Measurements from ENCODE around the gene OCRL. TPM values are rescaled to one million over a fixed set of nuclear protein-coding genes. Genes with fewer than 3 reads are reported as not detected.

OCRL gene
- polyA plus RNA-seq (2011; rRNA removed) (16.4 and 22.0 TPM in 2 replicates), polyA minus RNA-seq (2011; rRNA and poly(A)+ RNA removed) (10.0 and 13.6 TPM in 2 replicates)

DNA sequence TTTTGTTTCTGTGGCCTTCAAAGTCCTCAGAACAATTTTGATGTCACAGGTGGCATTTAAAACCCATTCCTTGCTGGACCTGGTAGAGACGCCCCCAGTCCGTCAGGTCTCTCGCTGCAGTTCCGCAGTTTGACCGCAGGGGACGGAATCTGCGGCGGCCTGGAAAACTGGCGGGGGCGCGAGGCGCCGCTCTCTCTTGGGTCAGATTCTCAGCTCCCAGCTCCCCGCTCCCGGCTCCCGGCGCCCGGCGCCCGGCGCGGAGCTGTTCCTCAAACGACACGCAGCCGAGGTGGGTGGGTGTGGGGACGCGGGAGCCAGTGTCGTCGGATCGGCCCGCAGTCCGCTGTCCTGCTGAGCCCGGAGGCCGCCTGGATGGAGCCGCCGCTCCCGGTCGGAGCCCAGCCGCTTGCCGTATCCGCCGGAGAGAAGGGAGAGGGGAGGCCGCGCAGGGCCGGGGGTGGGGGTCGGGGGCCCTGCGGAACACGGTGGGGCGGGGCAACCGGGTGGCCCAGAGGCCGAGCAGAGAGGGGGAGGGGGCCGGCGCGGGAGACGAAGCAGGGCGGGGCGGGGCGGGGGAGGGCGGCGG is at the start of gene OCRL:
Gene OCRL (plus strand): TSS at position 192 of the 586 bp plus-strand sequence. CDS start 181 bp downstream, at position 373.
- POLR2A ChIA-PET = interaction anchor here (0.6 kb wide), 1 partner anchor 30 kb away, joined by 6 read pairs; no protein-coding TSS in a partner anchor
- Histone ChIP-seq H3K36me3 (ENCODE audit: control insufficient read depth, insufficient read depth, low read length) (no peaks in the 10 kb centered on the region), H3K27me3 (ENCODE audit: control insufficient read depth, insufficient read depth, low read length) (no peaks in the 10 kb centered on the region), H3K4me3 (ENCODE audit: low read depth, low read length) (peak within 1 kb of the TSS; percentile 67)
- DNase-seq (ENCODE audit: low read depth) = no peak
- CTCF ChIA-PET = interaction anchor here (0.6 to 1.0 kb wide), 4 partner anchors 9 to 22 kb away, joined by 3 to 4 read pairs (median 4); no protein-coding TSS in a partner anchor
- TF ChIP-seq, protein P1, sequence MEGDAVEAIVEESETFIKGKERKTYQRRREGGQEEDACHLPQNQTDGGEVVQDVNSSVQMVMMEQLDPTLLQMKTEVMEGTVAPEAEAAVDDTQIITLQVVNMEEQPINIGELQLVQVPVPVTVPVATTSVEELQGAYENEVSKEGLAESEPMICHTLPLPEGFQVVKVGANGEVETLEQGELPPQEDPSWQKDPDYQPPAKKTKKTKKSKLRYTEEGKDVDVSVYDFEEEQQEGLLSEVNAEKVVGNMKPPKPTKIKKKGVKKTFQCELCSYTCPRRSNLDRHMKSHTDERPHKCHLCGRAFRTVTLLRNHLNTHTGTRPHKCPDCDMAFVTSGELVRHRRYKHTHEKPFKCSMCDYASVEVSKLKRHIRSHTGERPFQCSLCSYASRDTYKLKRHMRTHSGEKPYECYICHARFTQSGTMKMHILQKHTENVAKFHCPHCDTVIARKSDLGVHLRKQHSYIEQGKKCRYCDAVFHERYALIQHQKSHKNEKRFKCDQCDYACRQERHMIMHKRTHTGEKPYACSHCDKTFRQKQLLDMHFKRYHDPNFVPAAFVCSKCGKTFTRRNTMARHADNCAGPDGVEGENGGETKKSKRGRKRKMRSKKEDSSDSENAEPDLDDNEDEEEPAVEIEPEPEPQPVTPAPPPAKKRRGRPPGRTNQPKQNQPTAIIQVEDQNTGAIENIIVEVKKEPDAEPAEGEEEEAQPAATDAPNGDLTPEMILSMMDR (IDR thresholded peaks at IDR 0.05; ENCODE audit: insufficient read depth, low read depth, low read length) = peak; percentile 78

DNA sequence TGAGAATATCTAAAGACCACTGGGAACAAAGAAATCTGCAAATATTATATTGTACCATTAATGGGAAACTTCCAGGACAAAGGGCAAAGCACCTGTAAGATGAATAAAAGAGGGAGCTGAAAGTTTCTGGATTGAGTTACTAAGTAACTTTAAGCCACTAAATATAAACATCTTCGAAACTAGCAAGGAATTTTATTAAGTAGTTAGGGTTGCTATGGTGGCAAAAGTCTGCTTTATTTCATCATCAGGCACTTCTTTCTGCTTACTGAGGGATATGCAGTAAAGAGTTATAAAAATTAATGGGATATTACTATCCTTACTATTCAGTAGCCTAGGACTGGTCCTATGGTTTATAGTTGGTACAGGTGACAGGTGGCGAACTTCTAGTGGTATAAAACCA is 49.7 kb upstream of the OCRL start:
- no peaks in the 10 kb centered on the region for H3K27me3 ChIP-seq (ENCODE audit: control insufficient read depth, insufficient read depth, low read length)
- CTCF ChIA-PET = no interaction called here
- POLR2A ChIA-PET = no interaction called here

GRCh38 chrX:129493643-129494042 is 46.4 kb upstream of the OCRL start:
- no peaks in the 10 kb centered on the region; the same call in 1 of the 2 replicates for H3K36me3 ChIP-seq (ENCODE audit: control insufficient read depth, insufficient read depth, low read length)
- TF ChIP-seq, protein P1 (IDR thresholded peaks at IDR 0.05; ENCODE audit: insufficient read depth, low read depth, low read length) = no peak
- POLR2A ChIA-PET = no interaction called here
- no peaks in the 10 kb centered on the region for H3K27me3 ChIP-seq (ENCODE audit: control insufficient read depth, insufficient read depth, low read length)
- no peak overlapping the region for H3K4me3 ChIP-seq (ENCODE audit: low read depth, low read length)
- DNase-seq (ENCODE audit: low read depth) = no peak
- CTCF ChIA-PET = no interaction called here

More for the DNA sequence above, 49.7 kb upstream of the OCRL start:
- H3K4me3 ChIP-seq (ENCODE audit: low read depth, low read length) = no peak overlapping the region
- no peak for DNase-seq (ENCODE audit: low read depth)
- H3K36me3 ChIP-seq (ENCODE audit: control insufficient read depth, insufficient read depth, low read length) = 0 out of 2 replicates have a peak, but pooled peaks cover 2% of the 10 kb centered on the region
- TF ChIP-seq, protein P1 (IDR thresholded peaks at IDR 0.05; ENCODE audit: insufficient read depth, low read depth, low read length) = no peak

DNA sequence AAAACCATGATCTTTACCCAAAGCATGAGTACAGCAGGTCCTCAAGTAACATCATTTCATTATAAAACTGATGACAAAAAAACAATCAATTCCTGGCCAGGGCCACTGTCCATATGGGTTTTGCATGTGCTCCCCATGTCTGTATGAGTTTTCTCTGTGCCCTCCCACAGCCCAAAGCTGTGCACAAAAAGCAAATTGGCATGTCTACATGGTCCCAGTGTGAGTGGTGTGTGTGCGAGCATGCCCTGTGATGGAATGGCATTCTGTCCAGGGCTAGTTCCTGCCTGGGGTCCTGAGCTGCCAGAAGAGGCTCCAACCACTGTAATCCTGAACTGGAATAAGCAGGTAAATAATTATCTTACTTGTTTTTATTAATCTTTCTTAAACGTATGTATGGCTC is 45.2 kb upstream of the OCRL start:
- H3K4me3 ChIP-seq (ENCODE audit: low read depth, low read length) = no peak overlapping the region
- TF ChIP-seq, protein P1 (IDR thresholded peaks at IDR 0.05; ENCODE audit: insufficient read depth, low read depth, low read length) = no peak
- no peak for DNase-seq (ENCODE audit: low read depth)
- ChIA-PET POLR2A (no interaction called here), CTCF (no interaction called here)
- H3K36me3 ChIP-seq (ENCODE audit: control insufficient read depth, insufficient read depth, low read length) = no peaks in the 10 kb centered on the region; the same call in 1 of the 2 replicates
- H3K27me3 ChIP-seq (ENCODE audit: control insufficient read depth, insufficient read depth, low read length) = no peaks in the 10 kb centered on the region

- H3K36me3 ChIP-seq (ENCODE audit: control insufficient read depth, insufficient read depth, low read length) = no peaks in the 10 kb centered on the region; the same call in 1 of the 2 replicates
- no peak for DNase-seq (ENCODE audit: low read depth)
- H3K27me3 ChIP-seq (ENCODE audit: control insufficient read depth, insufficient read depth, low read length) = no peaks in the 10 kb centered on the region
- no peak overlapping the region for H3K4me3 ChIP-seq (ENCODE audit: low read depth, low read length)
- CTCF ChIA-PET = no interaction called here
- POLR2A ChIA-PET = no interaction called here
- TF ChIP-seq, protein P1 (IDR thresholded peaks at IDR 0.05; ENCODE audit: insufficient read depth, low read depth, low read length) = no peak
Measured at GRCh38 chrX:129495900-129496299, 44.2 kb upstream of the OCRL start.
